ENCODE results near the gene MTREX. TPM values are rescaled to one million over a fixed set of nuclear protein-coding genes. Genes with fewer than 3 reads are reported as not detected.

Gene MTREX
- total RNA-seq, 1 donor from 2014 or later = 68.7 TPM

DNA sequence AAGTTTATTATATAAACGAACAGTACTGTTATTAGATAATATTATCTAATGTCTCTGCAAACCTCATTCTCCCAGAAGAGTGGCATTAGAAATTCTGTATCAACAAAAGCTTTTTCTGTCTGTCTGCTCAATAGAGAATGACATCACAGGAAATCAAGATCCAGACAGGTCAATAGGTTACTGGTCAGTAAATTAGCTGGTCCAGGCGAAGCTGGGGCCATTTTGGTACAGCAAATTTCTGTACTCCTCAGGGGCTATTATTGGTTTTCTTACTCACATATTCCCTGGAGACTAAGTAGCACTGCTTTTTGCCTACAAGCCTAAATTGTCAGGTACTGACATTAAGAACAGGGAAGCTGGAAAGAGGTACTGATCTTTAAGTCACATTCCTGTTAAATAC is 146.5 kb downstream of the MTREX start:
- peaks cover 11% of the 10 kb centered on the region for H3K36me3 Mint-ChIP-seq (ENCODE audit: low read depth, unreplicated experiment)

DNA sequence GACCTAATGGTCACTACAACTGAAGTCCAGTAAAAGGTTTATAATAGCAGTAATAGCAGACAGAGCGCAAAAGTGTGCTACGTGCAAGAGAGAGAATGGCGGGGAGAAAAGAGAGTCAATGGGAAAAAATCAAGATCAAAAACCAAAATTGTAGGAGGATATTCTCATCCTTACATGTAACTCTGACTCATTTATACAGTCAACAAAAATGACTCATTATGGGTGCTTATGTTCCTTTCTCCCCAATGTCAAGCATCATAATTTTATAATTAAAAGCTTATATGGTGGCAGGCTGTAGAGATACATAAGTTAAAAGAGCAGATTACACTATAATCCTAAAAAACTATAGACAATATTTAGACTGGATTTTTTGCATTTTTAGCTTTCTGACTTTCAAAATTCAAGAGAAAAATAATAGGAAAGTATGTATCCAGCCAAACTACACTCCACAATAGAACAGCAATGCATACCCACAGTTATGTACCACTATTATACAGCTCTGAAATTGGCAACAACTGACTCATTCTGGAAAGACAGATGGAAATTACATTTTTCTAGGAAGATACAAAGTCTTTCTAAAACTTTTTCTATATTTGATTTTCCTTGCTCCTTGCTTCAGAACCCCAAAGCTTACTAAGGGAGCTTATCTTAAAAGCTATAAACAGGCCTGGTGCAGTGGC is 148.6 kb downstream of the MTREX start:
- H3K27ac Mint-ChIP-seq (ENCODE audit: unreplicated experiment) = peak overlapping the region; percentile 73
- no peaks in the 10 kb centered on the region for H3K79me2 ChIP-seq (ENCODE audit: insufficient read depth, low read length)
- H3K4me1 ChIP-seq (ENCODE audit: insufficient read depth, low read length) = peaks cover 10% of the 10 kb centered on the region
- H3K36me3 ChIP-seq (ENCODE audit: insufficient read depth, low read length) = no peaks in the 10 kb centered on the region
- peaks cover 20% of the 10 kb centered on the region for H3K4me1 Mint-ChIP-seq (ENCODE audit: low read depth, unreplicated experiment)
- H3K9me3 ChIP-seq (ENCODE audit: insufficient read depth, low read depth, low read length) = no peaks in the 10 kb centered on the region
- FAIRE-seq (peak; percentile 54), DNase-seq (ENCODE audit: low read depth) (peak; percentile 69)
- H3K9me3 Mint-ChIP-seq (ENCODE audit: unreplicated experiment) = no peaks in the 10 kb centered on the region
- H4K20me1 ChIP-seq (ENCODE audit: insufficient read depth, low read length) = peaks cover 3% of the 10 kb centered on the region
- peak overlapping the region; percentile 19 for H3K4me2 ChIP-seq (ENCODE audit: low read length)
- H3K27me3 ChIP-seq (ENCODE audit: insufficient read depth, low read length) = no peaks in the 10 kb centered on the region
- no peaks in the 10 kb centered on the region for H3K27me3 Mint-ChIP-seq (ENCODE audit: low read depth, unreplicated experiment)
- H3K4me3 Mint-ChIP-seq (ENCODE audit: unreplicated experiment) = no peak overlapping the region
- no peak for TF ChIP-seq EZH2 (IDR thresholded peaks at IDR 0.05; ENCODE audit: insufficient read depth, low read length)
- TF ChIP-seq, protein P1, sequence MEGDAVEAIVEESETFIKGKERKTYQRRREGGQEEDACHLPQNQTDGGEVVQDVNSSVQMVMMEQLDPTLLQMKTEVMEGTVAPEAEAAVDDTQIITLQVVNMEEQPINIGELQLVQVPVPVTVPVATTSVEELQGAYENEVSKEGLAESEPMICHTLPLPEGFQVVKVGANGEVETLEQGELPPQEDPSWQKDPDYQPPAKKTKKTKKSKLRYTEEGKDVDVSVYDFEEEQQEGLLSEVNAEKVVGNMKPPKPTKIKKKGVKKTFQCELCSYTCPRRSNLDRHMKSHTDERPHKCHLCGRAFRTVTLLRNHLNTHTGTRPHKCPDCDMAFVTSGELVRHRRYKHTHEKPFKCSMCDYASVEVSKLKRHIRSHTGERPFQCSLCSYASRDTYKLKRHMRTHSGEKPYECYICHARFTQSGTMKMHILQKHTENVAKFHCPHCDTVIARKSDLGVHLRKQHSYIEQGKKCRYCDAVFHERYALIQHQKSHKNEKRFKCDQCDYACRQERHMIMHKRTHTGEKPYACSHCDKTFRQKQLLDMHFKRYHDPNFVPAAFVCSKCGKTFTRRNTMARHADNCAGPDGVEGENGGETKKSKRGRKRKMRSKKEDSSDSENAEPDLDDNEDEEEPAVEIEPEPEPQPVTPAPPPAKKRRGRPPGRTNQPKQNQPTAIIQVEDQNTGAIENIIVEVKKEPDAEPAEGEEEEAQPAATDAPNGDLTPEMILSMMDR (IDR thresholded peaks at IDR 0.05; ENCODE audit: insufficient read depth, low read depth, low read length) = no peak
- no peak overlapping the region for H2AFZ ChIP-seq (ENCODE audit: low read depth, low read length)
- H3K27ac ChIP-seq (ENCODE audit: low read depth, low read length) = peak overlapping the region; percentile 22
- peaks cover 13% of the 10 kb centered on the region for H3K36me3 Mint-ChIP-seq (ENCODE audit: low read depth, unreplicated experiment)
- H3K9ac ChIP-seq (ENCODE audit: low read length) = no peak overlapping the region
- no peak overlapping the region for H3K4me3 ChIP-seq (ENCODE audit: insufficient read depth, low read depth, low read length)

More for the DNA sequence above, 146.5 kb downstream of the MTREX start:
- no peaks in the 10 kb centered on the region for H3K27me3 Mint-ChIP-seq (ENCODE audit: low read depth, unreplicated experiment)
- Histone ChIP-seq H3K4me1 (ENCODE audit: insufficient read depth, low read length) (peaks cover 13% of the 10 kb centered on the region), H2AFZ (ENCODE audit: low read depth, low read length) (no peak overlapping the region), H3K4me2 (ENCODE audit: low read length) (no peak overlapping the region), H3K4me3 (ENCODE audit: insufficient read depth, low read depth, low read length) (no peak overlapping the region), H4K20me1 (ENCODE audit: insufficient read depth, low read length) (no peaks in the 10 kb centered on the region), H3K27ac (ENCODE audit: low read depth, low read length) (no peak overlapping the region), H3K27me3 (ENCODE audit: insufficient read depth, low read length) (no peaks in the 10 kb centered on the region), H3K79me2 (ENCODE audit: insufficient read depth, low read length) (no peaks in the 10 kb centered on the region), H3K36me3 (ENCODE audit: insufficient read depth, low read length) (no peaks in the 10 kb centered on the region), H3K9ac (ENCODE audit: low read length) (no peak overlapping the region), H3K9me3 (ENCODE audit: insufficient read depth, low read depth, low read length) (no peaks in the 10 kb centered on the region)
- no peak for DNase-seq (ENCODE audit: low read depth)
- H3K4me1 Mint-ChIP-seq (ENCODE audit: low read depth, unreplicated experiment) = peaks cover 34% of the 10 kb centered on the region
- H3K9me3 Mint-ChIP-seq (ENCODE audit: unreplicated experiment) = no peaks in the 10 kb centered on the region
- TF ChIP-seq, protein P1 (IDR thresholded peaks at IDR 0.05; ENCODE audit: insufficient read depth, low read depth, low read length) = no peak
- no peak for TF ChIP-seq EZH2 (IDR thresholded peaks at IDR 0.05; ENCODE audit: insufficient read depth, low read length)
- no peak overlapping the region for H3K27ac Mint-ChIP-seq (ENCODE audit: unreplicated experiment)
- no peak for FAIRE-seq
- no peak overlapping the region for H3K4me3 Mint-ChIP-seq (ENCODE audit: unreplicated experiment)

DNA sequence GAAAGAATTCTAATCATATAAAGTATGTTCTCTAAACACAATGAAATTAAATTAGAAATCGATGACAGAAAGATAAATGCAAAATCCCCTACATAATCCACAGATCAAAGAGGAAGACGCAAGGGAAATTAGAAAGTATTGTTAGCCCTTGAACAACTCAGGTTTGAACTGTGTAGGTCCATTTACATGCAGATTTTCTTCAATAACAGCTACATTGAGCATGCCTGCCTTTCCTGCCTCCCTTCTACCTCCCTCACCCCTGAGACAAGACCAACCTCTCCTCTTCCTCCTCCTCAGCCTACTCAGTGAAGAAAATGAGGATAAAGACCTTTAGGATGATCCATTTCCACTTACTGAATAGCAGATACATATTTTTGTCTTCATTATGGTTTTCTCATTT is 151.8 kb downstream of the MTREX start:
- DNase-seq (ENCODE audit: low read depth) (no peak), FAIRE-seq (no peak)
- Histone ChIP-seq H3K9me3 (ENCODE audit: insufficient read depth, low read depth, low read length) (no peaks in the 10 kb centered on the region), H3K27ac (ENCODE audit: low read depth, low read length) (no peak overlapping the region), H3K9ac (ENCODE audit: low read length) (no peak overlapping the region), H3K36me3 (ENCODE audit: insufficient read depth, low read length) (no peaks in the 10 kb centered on the region), H2AFZ (ENCODE audit: low read depth, low read length) (no peak overlapping the region), H3K27me3 (ENCODE audit: insufficient read depth, low read length) (no peaks in the 10 kb centered on the region), H3K79me2 (ENCODE audit: insufficient read depth, low read length) (no peaks in the 10 kb centered on the region), H4K20me1 (ENCODE audit: insufficient read depth, low read length) (peaks cover 3% of the 10 kb centered on the region), H3K4me2 (ENCODE audit: low read length) (no peak overlapping the region), H3K4me3 (ENCODE audit: insufficient read depth, low read depth, low read length) (no peak overlapping the region), H3K4me1 (ENCODE audit: insufficient read depth, low read length) (peaks cover 10% of the 10 kb centered on the region)
- Mint-ChIP-seq H3K27ac (ENCODE audit: unreplicated experiment) (no peak overlapping the region), H3K4me1 (ENCODE audit: low read depth, unreplicated experiment) (peaks cover 22% of the 10 kb centered on the region), H3K27me3 (ENCODE audit: low read depth, unreplicated experiment) (no peaks in the 10 kb centered on the region), H3K9me3 (ENCODE audit: unreplicated experiment) (no peaks in the 10 kb centered on the region), H3K4me3 (ENCODE audit: unreplicated experiment) (no peak overlapping the region), H3K36me3 (ENCODE audit: low read depth, unreplicated experiment) (peaks cover 6% of the 10 kb centered on the region)
- TF ChIP-seq EZH2 (IDR thresholded peaks at IDR 0.05; ENCODE audit: insufficient read depth, low read length) = no peak
- TF ChIP-seq, protein P1 (IDR thresholded peaks at IDR 0.05; ENCODE audit: insufficient read depth, low read depth, low read length) = no peak
